ENCODE data around the gene CRY1.

- TF ChIP-seq, protein P1, sequence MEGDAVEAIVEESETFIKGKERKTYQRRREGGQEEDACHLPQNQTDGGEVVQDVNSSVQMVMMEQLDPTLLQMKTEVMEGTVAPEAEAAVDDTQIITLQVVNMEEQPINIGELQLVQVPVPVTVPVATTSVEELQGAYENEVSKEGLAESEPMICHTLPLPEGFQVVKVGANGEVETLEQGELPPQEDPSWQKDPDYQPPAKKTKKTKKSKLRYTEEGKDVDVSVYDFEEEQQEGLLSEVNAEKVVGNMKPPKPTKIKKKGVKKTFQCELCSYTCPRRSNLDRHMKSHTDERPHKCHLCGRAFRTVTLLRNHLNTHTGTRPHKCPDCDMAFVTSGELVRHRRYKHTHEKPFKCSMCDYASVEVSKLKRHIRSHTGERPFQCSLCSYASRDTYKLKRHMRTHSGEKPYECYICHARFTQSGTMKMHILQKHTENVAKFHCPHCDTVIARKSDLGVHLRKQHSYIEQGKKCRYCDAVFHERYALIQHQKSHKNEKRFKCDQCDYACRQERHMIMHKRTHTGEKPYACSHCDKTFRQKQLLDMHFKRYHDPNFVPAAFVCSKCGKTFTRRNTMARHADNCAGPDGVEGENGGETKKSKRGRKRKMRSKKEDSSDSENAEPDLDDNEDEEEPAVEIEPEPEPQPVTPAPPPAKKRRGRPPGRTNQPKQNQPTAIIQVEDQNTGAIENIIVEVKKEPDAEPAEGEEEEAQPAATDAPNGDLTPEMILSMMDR (IDR thresholded peaks at IDR 0.05), result no peak
- no peak for TF ChIP-seq POLR2A (IDR thresholded peaks at IDR 0.05)
These were observed 28.7 kb downstream of the CRY1 start for GRCh38 chr12:107064687-107065086.
